ENCODE results near the gene PCLO.
"Not testable (repeated sequence)": the region's sequence is repeated elsewhere in the genome, so short reads cannot be mapped to it uniquely, and the experiment has no call there.

PCLO gene

GRCh38 chr7:83130191-83130590 lies 32.5 kb downstream of the PCLO start:
- DNase-seq, result no peak

- DNase-seq, result no peak
Observed at GRCh38 chr7:83119494-83119893, 43.2 kb downstream of the PCLO start.

GRCh38 chr7:83119026-83119382 lies 43.7 kb downstream of the PCLO start:
- no peak for DNase-seq

- DNase-seq, result no peak
Observed at GRCh38 chr7:83118347-83119025, 44.2 kb downstream of the PCLO start.

GRCh38 chr7:83117466-83117865 lies 45.2 kb downstream of the PCLO start:
- no peak for DNase-seq

- no peak for DNase-seq
Observed at GRCh38 chr7:83111391-83111790, 51.3 kb downstream of the PCLO start.

GRCh38 chr7:83109352-83109751 lies 53.3 kb downstream of the PCLO start:
- DNase-seq, result no peak

- no peak for DNase-seq
Observed at GRCh38 chr7:83105948-83106347, 56.7 kb downstream of the PCLO start.

- no peak for DNase-seq
Observed at GRCh38 chr7:83105063-83105462, 57.6 kb downstream of the PCLO start.

- no peak for DNase-seq
Observed at GRCh38 chr7:83101530-83101929, 61.2 kb downstream of the PCLO start.

GRCh38 chr7:83096065-83096580 lies 66.6 kb downstream of the PCLO start:
- no peak for DNase-seq

GRCh38 chr7:83085299-83085698 lies 77.4 kb downstream of the PCLO start:
- no peak for DNase-seq

- DNase-seq, result not testable (repeated sequence)
Observed at GRCh38 chr7:83079879-83080278, 82.8 kb downstream of the PCLO start.

GRCh38 chr7:83077328-83077727 lies 85.4 kb downstream of the PCLO start:
- DNase-seq, result no peak

GRCh38 chr7:83072576-83073517 lies 89.8 kb downstream of the PCLO start:
- no peak for DNase-seq

GRCh38 chr7:83065714-83066113 lies 97.0 kb downstream of the PCLO start:
- no peak for DNase-seq

- DNase-seq, result peak; percentile 93
Observed at GRCh38 chr7:83060218-83060617, 102.5 kb downstream of the PCLO start.

- no peak for DNase-seq
Observed at GRCh38 chr7:83058667-83059066, 104.0 kb downstream of the PCLO start.

GRCh38 chr7:83055197-83055596 lies 107.5 kb downstream of the PCLO start:
- DNase-seq, result no peak

- DNase-seq, result no peak
Observed at GRCh38 chr7:83054472-83054871, 108.2 kb downstream of the PCLO start.

- no peak for DNase-seq
Observed at GRCh38 chr7:83053965-83054364, 108.7 kb downstream of the PCLO start.

GRCh38 chr7:83040484-83040883 lies 122.2 kb downstream of the PCLO start:
- DNase-seq, result no peak

- no peak for DNase-seq
Observed at GRCh38 chr7:83038787-83039186, 123.9 kb downstream of the PCLO start.

- DNase-seq, result no peak
Observed at GRCh38 chr7:83036721-83037380, 125.8 kb downstream of the PCLO start.

Measured in NCI-H1105 (cell line).